OCI-LY1 (cell line): ENCODE results near the gene DIDO1.

Source experiments
- H2AFZ ChIP-seq: fragments of 200-600 bp; sonication (generic), shearing (Covaris generic); 2 replicates; pipeline ENCODE4 v1.6.0; 2014; ENCODE audit warnings: antibody characterized with exemption, mild to moderate bottlenecking, low read length
- H3F3A ChIP-seq: fragments of 200-600 bp; sonication (generic), shearing (Covaris generic); 2 replicates; pipeline ENCODE4 v1.6.0; 2014; ENCODE audit warnings: mild to moderate bottlenecking, antibody characterized with exemption, low read length, moderate library complexity; ENCODE audit not compliant: insufficient read depth
- H3K27ac ChIP-seq: fragments of 200-600 bp; sonication (generic); 2 replicates; pipeline ENCODE4 v1.5.1; 2014; ENCODE audit warnings: low read length, mixed run types, mild to moderate bottlenecking, low read depth; ENCODE audit not compliant: poor library complexity, severe bottlenecking
- H3K27me3 ChIP-seq: fragments of 200-600 bp; sonication (generic); 2 replicates; pipeline ENCODE4 v1.6.0; 2014; ENCODE audit warnings: antibody characterized with exemption, mild to moderate bottlenecking, low read length, moderate library complexity; ENCODE audit not compliant: insufficient read depth
- H3K36me3 ChIP-seq: fragments of 200-600 bp; sonication (generic); 2 replicates; pipeline ENCODE4 v1.6.1; 2014; ENCODE audit warnings: mild to moderate bottlenecking, antibody characterized with exemption, low read length, moderate library complexity, mixed read lengths; ENCODE audit not compliant: insufficient read depth
- H3K4me1 ChIP-seq: fragments of 200-600 bp; sonication (generic); 2 replicates; pipeline ENCODE4 v1.5.1; 2014; ENCODE audit warnings: mild to moderate bottlenecking, low read length, moderate library complexity; ENCODE audit not compliant: insufficient read depth, severe bottlenecking
- H3K4me2 ChIP-seq: fragments of 200-600 bp; sonication (generic), shearing (Covaris generic); 2 replicates; pipeline ENCODE4 v1.6.1; 2014; ENCODE audit warnings: low read length
- H3K4me3 ChIP-seq: fragments of 200-600 bp; sonication (generic); 2 replicates; pipeline ENCODE4 v1.5.1; 2014; ENCODE audit warnings: low read length, low read depth, mild to moderate bottlenecking, mixed read lengths; ENCODE audit not compliant: poor library complexity, severe bottlenecking
- H3K79me2 ChIP-seq: fragments of 200-600 bp; shearing (Covaris generic); 2 replicates; pipeline ENCODE4 v1.6.1; 2016; ENCODE audit warnings: mixed run types, low read length, mixed read lengths; ENCODE audit not compliant: insufficient read depth
- H3K9ac ChIP-seq: fragments of 200-600 bp; sonication (generic), shearing (Covaris generic); 2 replicates; pipeline ENCODE4 v1.6.1; 2014; ENCODE audit warnings: mild to moderate bottlenecking, low read length, mixed read lengths
- H3K9me2 ChIP-seq: fragments of 200-600 bp; sonication (generic), shearing (Covaris generic); 2 replicates; pipeline ENCODE4 v1.6.1; 2014; ENCODE audit warnings: low read depth, mild to moderate bottlenecking, low read length, mixed read lengths
- H3K9me3 ChIP-seq: fragments of 200-600 bp; shearing (Covaris generic); 2 replicates; pipeline ENCODE4 v1.6.1; 2014; ENCODE audit warnings: low read length, mixed read lengths
- H4K20me1 ChIP-seq: fragments of 200-600 bp; sonication (generic), shearing (Covaris generic); 2 replicates; pipeline ENCODE4 v1.6.0; 2016; ENCODE audit warnings: mild to moderate bottlenecking, low read length; ENCODE audit not compliant: insufficient read depth
- CTCF ChIP-seq: fragments of 200-600 bp; sonication (generic), shearing (Covaris generic); IDR thresholded peaks from 2 replicates; pipeline ENCODE4 v1.5.1; 2017; ENCODE audit warnings: mild to moderate bottlenecking, antibody characterized with exemption, low read length, moderate library complexity, mixed read lengths
- EZH2 ChIP-seq: fragments of 200-600 bp; sonication (generic), shearing (Covaris generic); IDR thresholded peaks from 2 replicates; pipeline ENCODE4 v1.8.0; 2017; ENCODE audit warnings: borderline replicate concordance, mixed run types, mild to moderate bottlenecking, antibody characterized with exemption, low read length, moderate library complexity, mixed read lengths

Gene DIDO1

GRCh38 chr20:62887860-62888239 lies 38.5 kb downstream of the DIDO1 start:
- no peak overlapping the region for H3K4me3 ChIP-seq
- no peak overlapping the region for H3K27ac ChIP-seq
- TF ChIP-seq EZH2 = no peak
- no peak for TF ChIP-seq CTCF
- H3K9me3 ChIP-seq = no peaks in the 10 kb centered on the region
- no peaks in the 10 kb centered on the region for H3K4me1 ChIP-seq
- no peaks in the 10 kb centered on the region for H3F3A ChIP-seq
- H3K9me2 ChIP-seq = no peaks in the 10 kb centered on the region
- no peak overlapping the region for H3K4me2 ChIP-seq
- no peak overlapping the region for H3K9ac ChIP-seq
- no peaks in the 10 kb centered on the region for H4K20me1 ChIP-seq
- H3K79me2 ChIP-seq = no peaks in the 10 kb centered on the region
- H3K36me3 ChIP-seq = peaks cover 76% of the 10 kb centered on the region
- no peak overlapping the region for H2AFZ ChIP-seq
- H3K27me3 ChIP-seq = no peaks in the 10 kb centered on the region

GRCh38 chr20:62887152-62887859 lies 39.0 kb downstream of the DIDO1 start:
- no peak overlapping the region for H3K9ac ChIP-seq
- no peaks in the 10 kb centered on the region for H3K27me3 ChIP-seq
- H2AFZ ChIP-seq = no peak overlapping the region
- no peaks in the 10 kb centered on the region for H3K9me2 ChIP-seq
- no peaks in the 10 kb centered on the region for H3K4me1 ChIP-seq
- no peak overlapping the region for H3K27ac ChIP-seq
- no peak overlapping the region for H3K4me3 ChIP-seq
- peaks cover 74% of the 10 kb centered on the region for H3K36me3 ChIP-seq
- H3K79me2 ChIP-seq = no peaks in the 10 kb centered on the region
- H3K9me3 ChIP-seq = no peaks in the 10 kb centered on the region
- no peaks in the 10 kb centered on the region for H3F3A ChIP-seq
- H4K20me1 ChIP-seq = no peaks in the 10 kb centered on the region
- H3K4me2 ChIP-seq = no peak overlapping the region
- TF ChIP-seq CTCF (no peak), EZH2 (no peak)

GRCh38 chr20:62886709-62887058 lies 39.6 kb downstream of the DIDO1 start:
- H3K4me3 ChIP-seq = no peak overlapping the region
- H3K79me2 ChIP-seq = no peaks in the 10 kb centered on the region
- TF ChIP-seq EZH2 (no peak), CTCF (no peak)
- H3K9ac ChIP-seq = no peak overlapping the region
- H3K4me1 ChIP-seq = no peaks in the 10 kb centered on the region
- no peaks in the 10 kb centered on the region for H3K9me2 ChIP-seq
- no peak overlapping the region for H3K4me2 ChIP-seq
- no peaks in the 10 kb centered on the region for H4K20me1 ChIP-seq
- H3K27ac ChIP-seq = no peak overlapping the region
- no peaks in the 10 kb centered on the region for H3K27me3 ChIP-seq
- no peaks in the 10 kb centered on the region for H3F3A ChIP-seq
- peaks cover 74% of the 10 kb centered on the region for H3K36me3 ChIP-seq
- H3K9me3 ChIP-seq = no peaks in the 10 kb centered on the region
- no peak overlapping the region for H2AFZ ChIP-seq
